RPMI7951 (cell line): ENCODE measurements around the gene TTC21A. TPM values are rescaled to one million over a fixed set of nuclear protein-coding genes. Genes with fewer than 3 reads are reported as not detected.
A peak's percentile ranks its signal among the peaks of the same experiment; 100 is the strongest.

Experiments used
- DNase-seq: peaks from one replicate; pipeline ENCODE4 v3.0.0-alpha.2; 2012; ENCODE audit warnings: low read depth
- total RNA-seq: library from RNA; depleted of rRNA; stranded (reverse); fragments of >200 nt; shearing (Covaris generic); gene quantifications from 2 replicates; pipeline ENCODE4 v1.2.3, GENCODE V29; 2014

Gene TTC21A
- total RNA-seq, 1 experiment from 2014 or later = 0.60 TPM

DNA sequence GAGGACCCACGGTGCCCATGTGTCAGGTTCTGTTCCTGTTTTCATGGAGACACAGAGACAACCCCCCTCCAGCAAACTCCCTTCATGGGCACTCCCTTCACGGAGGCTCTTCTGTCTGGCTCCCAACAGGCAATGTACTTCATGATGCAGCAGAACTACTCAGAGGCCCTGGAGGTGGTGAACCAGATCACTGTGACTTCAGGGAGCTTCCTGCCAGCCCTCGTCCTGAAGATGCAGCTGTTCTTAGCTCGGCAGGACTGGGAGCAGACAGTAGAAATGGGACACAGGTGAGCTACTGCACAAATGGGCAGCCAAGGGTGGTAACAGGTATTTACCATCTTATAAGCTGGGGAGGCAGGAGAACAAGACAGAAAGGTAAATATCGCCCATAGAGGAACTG lies 7.0 kb downstream of the TTC21A start:
- DNase-seq = no peak

DNA sequence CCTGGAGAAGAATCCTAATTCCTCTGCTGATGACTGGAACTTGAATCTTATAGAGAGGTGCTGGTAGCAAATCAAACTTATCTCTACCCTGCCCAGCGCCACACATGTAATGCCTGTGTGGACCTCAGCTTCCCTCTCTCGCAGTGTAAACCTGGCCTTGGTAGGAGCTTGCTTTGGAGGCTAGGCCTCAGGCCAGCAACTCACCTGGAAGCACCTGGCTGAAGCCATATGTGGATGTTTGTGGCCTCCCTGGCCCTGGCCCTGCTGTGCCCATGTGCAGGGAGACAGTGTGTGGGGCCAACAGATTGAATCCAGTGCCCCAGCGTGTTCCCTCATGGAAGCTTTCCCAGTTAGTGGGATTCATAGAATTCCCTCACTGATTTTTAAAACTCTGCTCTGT lies 8.4 kb downstream of the TTC21A start:
- DNase-seq = no peak

DNA sequence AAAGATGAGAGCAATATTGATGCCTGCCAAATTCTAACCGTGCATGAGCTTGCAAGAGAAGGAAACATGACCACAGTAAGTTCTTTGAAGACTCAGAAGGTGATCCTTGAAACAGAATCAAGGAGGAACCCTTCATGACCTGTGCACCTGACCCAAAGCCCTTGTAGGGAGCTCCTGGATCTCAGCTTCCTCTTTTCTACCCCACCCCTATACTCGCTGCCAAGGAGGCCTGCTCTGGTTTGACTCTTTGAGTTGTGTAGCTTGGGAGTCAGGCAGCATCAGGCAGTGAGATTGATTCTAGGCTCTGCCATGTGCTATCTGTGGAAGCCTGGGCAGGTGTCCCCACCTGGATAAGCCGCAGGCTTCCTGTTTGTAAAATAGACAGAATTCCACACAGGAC lies 10.6 kb downstream of the TTC21A start:
- DNase-seq = no peak

DNA sequence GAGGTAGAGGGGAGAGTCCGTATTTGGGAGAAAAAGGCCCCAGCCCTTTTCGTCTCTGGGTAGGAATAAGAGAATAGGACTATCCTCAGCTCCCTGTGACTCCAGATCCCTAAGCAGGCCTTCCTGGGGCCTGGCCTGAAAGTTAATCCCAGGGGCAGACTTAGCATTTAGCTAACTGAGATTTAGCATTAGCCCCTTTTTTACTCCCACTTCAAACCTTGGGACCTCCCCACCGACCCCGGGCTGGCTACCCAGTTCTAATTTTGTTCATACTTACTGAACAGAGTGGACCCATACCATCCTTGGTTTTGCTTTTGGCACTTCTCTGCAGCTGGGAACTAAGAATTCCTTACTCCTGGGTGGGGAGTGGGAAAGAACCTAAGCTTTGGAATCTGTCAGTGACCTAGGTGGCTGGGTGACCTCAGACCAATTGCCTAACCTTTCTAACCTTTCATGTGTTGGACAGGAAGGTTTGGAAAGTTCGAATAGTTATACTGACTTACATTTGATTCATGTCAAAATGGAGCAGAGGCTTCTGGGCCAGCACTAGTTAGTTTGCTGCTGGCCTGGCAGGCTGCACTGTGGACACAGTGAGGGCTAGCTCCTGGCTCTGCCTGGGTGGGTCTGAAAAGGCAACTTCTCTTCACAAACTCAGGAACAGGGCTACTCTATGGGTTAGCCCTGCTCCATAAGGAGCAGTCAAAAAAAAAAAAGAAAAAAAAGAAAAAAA lies 11.6 kb downstream of the TTC21A start:
- no peak for DNase-seq

DNA sequence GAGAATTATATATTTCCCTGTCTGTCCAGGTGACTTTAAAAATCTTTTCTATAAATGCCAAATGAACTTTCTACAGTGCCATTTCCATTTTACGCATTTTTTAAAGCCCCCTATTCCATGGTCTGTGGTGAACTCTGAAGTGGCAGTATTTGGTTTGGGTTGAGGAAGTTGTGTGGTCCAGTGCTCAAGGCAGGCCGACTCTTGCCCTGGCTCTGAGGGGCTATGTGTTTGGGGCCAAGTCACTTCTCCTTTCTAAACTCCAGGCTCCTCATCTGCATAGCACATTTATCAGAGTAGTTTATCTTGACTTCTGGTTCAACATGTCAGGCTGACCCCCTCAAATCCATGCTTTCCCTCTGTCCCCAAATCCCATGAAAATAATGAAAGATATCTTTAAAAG lies 14.1 kb downstream of the TTC21A start:
- DNase-seq = no peak

DNA sequence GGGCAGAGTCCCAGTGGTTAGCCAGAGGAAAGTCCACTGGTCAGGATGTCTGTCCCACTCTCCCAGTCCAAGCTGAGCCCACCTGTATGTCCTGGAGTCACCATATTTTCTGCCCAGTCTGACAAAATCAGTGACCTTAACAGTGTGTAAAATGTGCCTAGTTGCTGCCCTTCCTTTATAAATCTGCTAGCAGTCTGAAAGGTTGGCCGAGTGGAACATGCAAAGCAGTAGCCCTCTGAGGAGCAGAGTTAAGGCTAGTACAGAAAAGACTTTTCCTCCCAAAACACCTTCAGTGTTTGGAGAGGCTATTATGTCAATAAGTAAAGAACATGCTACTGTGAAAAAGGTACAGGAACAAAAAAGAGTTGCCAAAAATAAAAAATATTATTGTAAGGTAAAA lies 15.3 kb downstream of the TTC21A start:
- no peak for DNase-seq

DNA sequence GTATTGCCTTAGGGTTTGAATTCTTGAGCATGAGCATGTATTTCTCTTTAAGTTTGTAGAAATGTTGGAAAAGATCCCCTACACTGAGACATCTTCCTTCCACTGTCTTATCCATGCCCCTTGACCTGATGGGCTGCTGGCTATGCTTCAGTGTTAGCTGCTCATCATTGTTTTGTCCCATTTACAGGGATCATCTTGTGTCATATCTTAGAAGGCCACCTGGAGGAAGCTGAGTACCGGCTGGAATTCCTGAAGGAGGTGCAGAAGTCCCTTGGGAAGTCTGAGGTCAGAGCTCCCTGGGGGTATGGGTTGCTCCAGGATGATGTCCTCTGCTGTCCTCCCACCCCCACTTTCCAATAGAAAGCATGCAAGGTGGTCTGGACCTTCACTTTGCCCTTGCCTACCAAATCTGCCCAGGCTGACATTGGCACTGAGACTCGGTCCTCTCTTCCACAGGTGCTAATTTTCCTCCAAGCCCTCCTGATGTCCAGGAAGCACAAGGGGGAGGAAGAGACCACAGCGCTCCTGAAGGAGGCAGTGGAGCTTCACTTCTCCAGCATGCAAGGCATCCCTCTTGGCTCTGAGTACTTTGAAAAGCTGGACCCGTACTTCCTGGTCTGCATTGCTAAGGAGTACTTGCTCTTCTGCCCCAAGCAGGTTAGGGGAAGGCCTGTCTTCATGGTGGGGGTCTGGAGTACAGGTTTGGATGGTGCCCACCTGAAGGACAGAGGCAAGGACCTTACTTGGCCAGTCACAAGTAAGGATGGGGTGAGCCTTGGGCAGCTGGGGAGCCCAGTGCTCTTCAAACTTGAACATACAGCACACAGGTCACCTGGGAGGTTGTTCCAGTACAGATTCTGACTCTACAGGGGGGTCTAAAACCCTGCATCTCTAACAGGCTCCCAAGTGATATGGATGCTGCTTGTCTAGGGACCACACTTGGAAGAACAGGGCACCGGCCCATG lies 17.7 kb downstream of the TTC21A start:
- peak; percentile 42 for DNase-seq

DNA sequence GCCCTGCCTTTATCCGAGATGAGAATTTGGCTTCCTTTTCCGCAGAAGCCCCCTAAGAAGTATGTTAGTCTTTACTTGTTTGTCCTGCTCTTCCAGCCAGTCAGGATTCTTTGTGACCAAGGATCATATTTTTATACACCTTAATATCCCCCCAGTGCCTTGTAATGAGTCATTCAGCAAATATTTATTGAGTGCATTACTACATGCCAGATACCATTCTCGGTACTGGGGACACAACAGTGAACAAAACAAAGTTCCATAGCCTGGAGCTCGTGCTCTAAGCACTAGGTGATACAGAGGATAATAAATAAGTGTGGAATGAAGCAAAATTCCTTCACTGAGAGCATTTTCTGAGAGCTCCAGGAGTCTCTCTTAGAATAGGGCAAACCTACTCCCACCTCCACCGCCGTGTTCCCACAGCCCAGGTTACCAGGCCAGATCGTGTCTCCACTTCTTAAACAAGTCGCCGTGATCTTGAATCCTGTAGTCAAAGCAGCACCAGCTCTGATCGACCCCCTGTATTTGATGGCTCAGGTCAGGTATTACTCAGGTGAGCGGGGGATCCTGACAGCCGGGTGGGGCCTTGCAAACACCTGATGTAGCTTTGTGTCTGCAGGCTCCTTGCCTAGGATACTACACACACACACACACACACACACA lies 18.5 kb downstream of the TTC21A start:
- peak; percentile 43 for DNase-seq

DNA sequence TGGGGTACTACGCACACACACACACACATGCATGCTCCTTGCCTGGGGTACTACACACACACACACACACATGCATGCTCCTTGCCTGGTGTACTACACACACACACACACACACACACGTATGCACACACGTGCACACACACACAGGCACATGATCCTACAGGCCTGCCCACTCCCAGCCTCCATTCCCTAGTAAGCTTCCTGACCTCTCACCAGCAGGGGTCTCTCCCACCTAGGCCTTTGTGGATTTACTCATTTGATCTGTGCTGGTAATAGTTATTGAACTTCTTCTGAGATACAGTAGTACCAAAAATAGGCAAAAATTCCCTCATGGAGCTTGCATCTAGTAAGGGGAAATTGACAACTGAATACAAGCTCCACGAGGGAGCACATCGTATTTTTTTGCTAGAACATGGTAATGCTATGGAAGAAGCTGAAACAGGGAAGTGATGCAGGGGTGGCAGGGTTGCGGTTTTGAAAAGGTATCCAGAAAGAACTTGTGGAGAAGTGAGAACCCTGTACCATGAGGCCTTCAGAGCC lies 19.1 kb downstream of the TTC21A start:
- peak; percentile 61 for DNase-seq

DNA sequence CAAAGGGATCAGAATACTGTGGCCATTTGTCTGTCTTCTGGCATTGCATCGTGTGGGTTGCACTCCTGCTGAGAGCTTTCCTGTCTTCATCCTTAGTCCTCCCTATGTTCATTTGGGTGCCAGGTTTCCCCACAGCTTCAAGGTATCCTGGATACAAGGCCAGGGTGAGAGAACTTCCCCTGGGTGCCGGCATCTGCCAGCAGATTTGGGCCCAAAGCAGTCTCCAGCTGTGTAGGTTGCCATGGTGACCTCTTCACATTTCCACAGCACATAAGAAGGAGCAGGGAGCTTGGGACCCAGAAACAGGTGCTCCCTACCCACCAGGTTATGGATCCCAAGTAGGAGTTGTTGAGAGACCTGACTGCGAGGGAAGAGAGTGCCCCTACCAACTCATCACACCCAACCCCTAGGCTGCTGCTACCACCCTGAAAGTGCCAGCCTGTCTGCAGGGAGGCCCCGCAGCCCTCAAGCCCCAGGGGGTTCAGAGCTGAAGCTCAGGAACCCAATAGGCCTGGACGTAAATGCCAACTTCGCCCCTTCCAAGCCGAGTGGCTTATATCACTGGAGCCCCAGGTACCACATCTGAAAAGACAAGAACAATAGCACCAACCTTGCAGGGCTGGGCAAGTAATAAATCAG lies 19.9 kb downstream of the TTC21A start:
- DNase-seq = no peak

DNA sequence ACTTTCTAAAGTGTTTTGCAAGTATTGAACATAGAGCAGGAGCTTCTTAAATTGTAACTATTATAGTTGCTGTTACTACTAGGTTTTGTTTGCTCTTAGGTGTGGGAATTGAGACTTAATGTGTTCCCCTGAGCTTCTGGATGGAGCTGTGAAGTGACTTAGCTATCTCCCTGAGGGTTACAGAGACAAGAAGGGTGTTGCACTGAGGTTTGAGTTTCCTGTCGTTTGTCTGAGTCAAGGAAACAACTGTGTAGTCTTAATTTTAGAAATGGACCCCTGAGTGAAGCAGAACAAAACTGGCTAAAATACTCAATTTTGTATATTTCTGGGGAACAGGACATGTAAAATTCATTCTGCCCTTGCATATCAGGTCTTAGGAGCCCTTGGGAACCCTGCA lies 20.4 kb downstream of the TTC21A start:
- DNase-seq = no peak

DNA sequence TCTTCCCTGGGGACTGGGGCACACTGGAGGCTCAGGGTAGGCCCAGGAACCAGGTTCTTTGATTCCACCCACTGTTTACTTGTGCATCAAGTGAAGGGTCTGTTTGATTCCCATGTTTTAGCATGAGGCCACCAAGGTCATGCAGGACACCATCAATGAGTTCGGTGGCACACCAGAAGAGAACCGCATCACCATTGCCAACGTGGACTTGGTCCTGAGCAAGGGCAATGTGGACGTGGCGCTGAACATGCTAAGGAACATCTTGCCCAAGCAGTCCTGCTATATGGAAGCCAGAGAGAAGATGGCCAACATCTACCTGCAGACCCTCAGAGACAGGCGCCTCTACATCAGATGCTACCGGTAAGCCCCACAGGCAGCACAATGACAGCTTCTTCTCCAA lies 21.5 kb downstream of the TTC21A start:
- no peak for DNase-seq

DNA sequence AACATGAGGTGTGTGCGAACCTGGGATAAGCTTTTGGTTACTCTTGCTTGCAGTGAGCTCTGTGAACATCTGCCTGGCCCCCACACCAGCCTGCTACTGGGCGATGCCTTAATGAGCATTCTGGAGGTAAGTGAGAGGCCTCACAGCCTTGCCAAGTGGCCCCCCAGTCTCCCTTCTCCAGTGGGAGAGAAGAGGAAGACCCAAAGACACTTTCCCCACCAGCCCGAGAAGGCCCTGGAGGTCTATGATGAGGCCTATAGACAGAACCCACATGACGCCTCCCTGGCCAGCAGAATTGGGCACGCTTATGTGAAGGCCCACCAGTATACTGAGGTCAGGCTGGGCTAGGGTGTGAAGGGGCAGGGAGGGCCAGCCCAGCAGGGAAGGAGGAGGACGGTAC lies 22.5 kb downstream of the TTC21A start:
- DNase-seq = no peak

DNA sequence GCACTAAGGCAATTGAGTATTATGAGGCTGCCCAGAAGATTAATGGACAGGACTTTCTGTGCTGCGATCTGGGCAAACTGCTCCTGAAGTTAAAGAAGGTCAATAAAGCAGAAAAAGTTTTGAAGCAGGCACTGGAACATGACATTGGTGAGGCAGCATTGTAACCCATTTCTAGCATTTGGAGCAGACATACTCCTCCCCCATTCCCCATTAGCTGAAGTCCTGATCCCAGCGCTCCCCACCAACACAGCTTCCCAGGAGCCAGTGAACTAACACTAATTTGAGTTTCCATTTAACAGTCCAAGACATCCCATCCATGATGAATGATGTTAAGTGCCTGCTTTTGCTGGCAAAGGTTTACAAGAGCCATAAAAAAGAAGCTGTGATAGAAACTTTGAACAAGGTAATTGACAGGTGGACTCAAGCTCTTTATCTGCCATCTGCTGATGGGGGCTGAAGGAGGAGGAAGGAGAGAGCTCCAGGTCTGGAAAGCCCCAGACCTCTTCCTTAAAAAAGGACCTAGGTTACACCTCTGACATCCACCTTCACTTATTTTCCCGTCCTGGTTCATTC lies 23.3 kb downstream of the TTC21A start:
- DNase-seq = no peak

DNA sequence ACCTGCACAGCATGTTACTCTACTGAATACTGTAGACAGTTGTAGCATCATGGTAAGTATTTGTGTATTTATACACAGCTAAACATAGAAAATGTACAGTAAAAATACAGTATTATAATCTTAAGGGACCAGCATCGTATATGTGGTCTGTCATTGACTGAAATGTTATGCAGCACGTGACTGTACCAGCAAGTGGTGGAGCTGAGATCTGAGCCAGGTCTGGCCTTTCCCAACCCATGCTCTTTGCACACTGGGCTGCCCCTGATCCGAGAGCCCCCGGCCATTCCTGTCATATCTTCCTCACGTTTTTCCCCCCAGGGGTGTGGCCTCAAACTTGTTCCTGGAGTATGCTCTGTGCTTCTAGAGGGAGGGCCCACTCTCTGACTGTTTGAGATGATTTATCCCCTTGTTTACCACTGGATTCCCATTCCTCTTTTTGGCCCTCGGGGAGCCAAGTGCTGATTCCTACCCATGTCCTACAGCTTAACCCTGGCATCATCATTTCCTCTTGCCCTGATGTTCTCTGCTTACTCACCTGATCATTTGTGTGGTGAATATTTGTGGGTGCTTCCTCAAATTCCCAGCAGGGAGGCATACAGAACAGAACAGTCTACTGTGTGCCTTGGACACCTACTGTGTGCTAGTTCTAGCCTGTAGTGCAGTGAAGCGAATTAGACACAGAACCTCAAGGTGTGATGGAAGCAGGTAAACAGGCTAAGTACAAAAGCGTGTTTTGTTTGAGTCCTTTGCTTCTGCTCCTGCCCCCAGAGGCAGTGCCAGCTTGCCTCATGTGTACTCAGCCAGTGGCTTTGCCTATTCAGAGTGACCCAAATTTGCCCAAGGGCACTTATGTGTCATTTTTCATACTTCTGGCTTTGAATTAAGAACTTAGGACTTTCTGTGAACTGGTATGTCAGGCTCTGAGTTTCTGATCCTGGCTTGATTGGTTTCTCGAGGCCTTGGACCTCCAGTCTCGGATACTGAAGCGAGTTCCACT lies 24.9 kb downstream of the TTC21A start:
- no peak for DNase-seq

DNA sequence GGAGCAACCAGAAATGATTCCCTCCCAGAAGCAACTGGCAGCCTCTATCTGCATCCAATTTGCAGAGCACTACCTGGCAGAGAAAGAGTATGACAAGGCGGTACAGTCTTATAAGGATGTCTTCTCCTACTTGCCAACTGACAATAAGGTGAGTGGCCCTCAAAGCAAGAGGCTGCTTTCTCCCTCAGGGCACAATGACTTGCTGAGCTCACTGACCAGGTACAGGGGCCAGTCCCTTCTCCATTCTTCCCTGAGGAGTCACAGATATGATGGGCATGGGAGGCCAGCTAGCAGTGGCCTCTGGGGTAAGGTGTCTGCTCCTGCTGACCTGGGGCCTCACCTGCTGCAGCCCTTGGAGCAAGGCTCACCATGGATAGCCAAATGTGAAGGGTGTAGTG lies 25.6 kb downstream of the TTC21A start:
- no peak for DNase-seq

DNA sequence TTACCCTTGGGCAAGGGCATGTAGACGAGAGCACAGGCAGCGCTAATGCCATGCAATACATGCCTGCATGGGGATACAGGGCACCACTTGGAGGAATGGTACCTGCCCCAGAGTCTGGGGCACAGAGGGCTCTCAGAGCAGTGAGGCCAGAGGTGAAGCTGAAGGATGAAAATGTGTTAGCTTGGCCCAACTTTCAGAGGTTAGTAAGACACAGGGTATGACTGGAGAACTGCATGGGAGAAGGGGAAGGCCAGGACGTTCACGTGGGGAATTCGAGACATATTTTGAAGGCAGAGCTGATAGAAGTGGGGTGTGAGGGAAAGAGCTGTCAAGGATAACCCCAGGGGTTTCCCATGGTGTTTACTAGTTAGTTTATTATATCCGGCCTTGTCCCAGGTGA lies 26.3 kb downstream of the TTC21A start:
- DNase-seq = no peak

DNA sequence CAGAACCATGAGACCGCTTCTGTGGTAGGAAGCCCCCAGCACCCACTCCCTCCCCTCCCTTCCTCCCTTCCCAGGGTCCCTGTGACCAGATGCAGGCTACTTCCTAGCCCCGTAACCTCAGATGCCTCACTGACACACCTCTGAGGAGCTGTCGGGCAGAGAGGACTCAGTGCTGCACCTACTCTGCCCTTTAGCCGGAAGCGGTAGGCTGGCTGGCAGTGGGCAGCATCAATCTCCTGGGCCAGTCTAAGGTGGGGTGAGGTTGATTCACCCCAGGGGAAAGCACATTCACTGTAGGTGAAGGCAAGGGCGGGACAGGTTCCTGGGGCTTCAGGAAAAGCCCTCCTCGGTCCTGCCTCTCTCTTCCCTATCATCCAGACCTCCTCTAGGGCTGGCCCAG lies 26.8 kb downstream of the TTC21A start:
- no peak for DNase-seq

DNA sequence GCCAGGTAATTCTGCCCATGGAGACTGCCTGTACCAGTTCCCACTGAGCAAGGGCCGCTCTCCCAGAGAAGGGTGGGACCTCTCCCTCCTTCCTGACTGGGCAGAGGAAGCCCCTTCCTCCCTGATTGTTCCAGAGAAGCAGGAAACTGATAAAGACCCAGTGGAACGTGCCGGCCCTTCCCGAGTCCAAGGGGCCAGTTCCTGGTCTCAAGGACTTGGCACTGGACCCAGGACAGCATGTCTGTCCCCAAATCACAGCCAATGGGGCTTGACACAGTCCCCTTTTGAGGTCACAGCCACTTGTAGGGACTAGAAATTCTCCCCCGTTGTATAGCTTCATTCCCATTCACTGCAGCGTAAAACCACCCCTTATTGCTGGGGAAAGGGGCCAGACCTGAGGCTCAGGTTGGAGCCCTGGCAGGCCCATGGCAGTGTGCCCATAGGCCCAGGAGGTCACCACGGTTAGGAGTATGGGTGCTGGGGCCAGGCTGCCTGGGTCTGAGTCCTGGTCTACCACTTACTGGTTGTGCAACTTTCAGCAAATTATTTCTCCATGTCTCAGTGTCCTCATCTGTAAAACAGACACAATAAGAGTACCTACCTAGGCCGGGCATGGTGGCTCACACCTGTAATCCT lies 27.8 kb downstream of the TTC21A start:
- DNase-seq = no peak
